ENCODE results near the gene MEF2B.

Gene MEF2B

DNA sequence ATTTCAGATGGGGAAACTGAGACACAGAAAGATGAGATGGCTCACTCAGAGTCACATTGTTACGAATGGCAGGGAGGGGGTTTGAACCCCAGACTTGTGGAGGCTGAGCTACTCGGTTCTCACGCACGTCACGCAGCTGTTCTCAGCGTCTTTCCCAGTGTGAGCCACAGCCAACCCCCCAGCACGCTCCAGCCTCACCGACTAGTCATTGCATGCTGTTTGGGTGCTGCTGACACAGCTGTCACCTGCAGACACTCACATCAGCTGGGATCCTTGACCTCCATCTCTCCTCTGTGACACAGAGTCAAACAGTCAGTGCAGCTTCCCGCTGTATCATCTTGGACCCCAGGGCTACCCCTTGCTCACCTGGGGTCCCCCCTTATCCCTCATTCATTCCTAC, 39.3 kb upstream of the MEF2B start:
- no peaks in the 10 kb centered on the region for H3K36me3 ChIP-seq (ENCODE audit: low read length)

GRCh38 chr19:19207637-19208572, 37.8 kb upstream of the MEF2B start:
- no peak overlapping the region for H3K27ac ChIP-seq (ENCODE audit: low read depth, low read length)
- H2AFZ ChIP-seq (ENCODE audit: low read depth, low read length, severe bottlenecking) = no peak overlapping the region
- H3K4me2 ChIP-seq (ENCODE audit: low read depth, low read length, poor library complexity, severe bottlenecking) = no peak overlapping the region
- no peaks in the 10 kb centered on the region for H4K20me1 ChIP-seq (ENCODE audit: low read depth, low read length)
- no peaks in the 10 kb centered on the region for H3K27me3 ChIP-seq (ENCODE audit: low read length)
- H3F3A ChIP-seq (ENCODE audit: insufficient read depth) = no peaks in the 10 kb centered on the region
- TF ChIP-seq, protein P1, sequence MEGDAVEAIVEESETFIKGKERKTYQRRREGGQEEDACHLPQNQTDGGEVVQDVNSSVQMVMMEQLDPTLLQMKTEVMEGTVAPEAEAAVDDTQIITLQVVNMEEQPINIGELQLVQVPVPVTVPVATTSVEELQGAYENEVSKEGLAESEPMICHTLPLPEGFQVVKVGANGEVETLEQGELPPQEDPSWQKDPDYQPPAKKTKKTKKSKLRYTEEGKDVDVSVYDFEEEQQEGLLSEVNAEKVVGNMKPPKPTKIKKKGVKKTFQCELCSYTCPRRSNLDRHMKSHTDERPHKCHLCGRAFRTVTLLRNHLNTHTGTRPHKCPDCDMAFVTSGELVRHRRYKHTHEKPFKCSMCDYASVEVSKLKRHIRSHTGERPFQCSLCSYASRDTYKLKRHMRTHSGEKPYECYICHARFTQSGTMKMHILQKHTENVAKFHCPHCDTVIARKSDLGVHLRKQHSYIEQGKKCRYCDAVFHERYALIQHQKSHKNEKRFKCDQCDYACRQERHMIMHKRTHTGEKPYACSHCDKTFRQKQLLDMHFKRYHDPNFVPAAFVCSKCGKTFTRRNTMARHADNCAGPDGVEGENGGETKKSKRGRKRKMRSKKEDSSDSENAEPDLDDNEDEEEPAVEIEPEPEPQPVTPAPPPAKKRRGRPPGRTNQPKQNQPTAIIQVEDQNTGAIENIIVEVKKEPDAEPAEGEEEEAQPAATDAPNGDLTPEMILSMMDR (IDR thresholded peaks at IDR 0.05; ENCODE audit: insufficient read depth, low read length, poor library complexity, severe bottlenecking) = no peak
- no peak for TF ChIP-seq EZH2phosphoT487 (conservative IDR thresholded peaks at IDR 0.05; ENCODE audit: low read length)
- H3K79me2 ChIP-seq (ENCODE audit: insufficient read depth, low read length) = peaks cover 2% of the 10 kb centered on the region; the same call in 1 of the 2 replicates
- H3K9me2 ChIP-seq (replicated peaks; ENCODE audit: insufficient read depth, low read length) = no peaks in the 10 kb centered on the region
- no peaks in the 10 kb centered on the region for H3K9me3 ChIP-seq (ENCODE audit: insufficient read depth, low read length)
- H3K4me3 ChIP-seq (ENCODE audit: insufficient read depth, low read length, poor library complexity, severe bottlenecking) = no peak overlapping the region
- H3K9ac ChIP-seq (ENCODE audit: low read length) = no peak overlapping the region
- H3K36me3 ChIP-seq (ENCODE audit: low read length) = no peaks in the 10 kb centered on the region

More for the DNA sequence above, 39.3 kb upstream of the MEF2B start:
- no peaks in the 10 kb centered on the region for H3F3A ChIP-seq (ENCODE audit: insufficient read depth)
- H3K4me2 ChIP-seq (ENCODE audit: low read depth, low read length, poor library complexity, severe bottlenecking) = no peak overlapping the region
- no peak overlapping the region for H3K27ac ChIP-seq (ENCODE audit: low read depth, low read length)
- H3K79me2 ChIP-seq (ENCODE audit: insufficient read depth, low read length) = no peaks in the 10 kb centered on the region
- no peaks in the 10 kb centered on the region for H4K20me1 ChIP-seq (ENCODE audit: low read depth, low read length)
- H3K4me3 ChIP-seq (ENCODE audit: insufficient read depth, low read length, poor library complexity, severe bottlenecking) = no peak overlapping the region
- H3K9ac ChIP-seq (ENCODE audit: low read length) = no peak overlapping the region
- no peaks in the 10 kb centered on the region for H3K9me3 ChIP-seq (ENCODE audit: insufficient read depth, low read length)
- H3K27me3 ChIP-seq (ENCODE audit: low read length) = no peaks in the 10 kb centered on the region
- TF ChIP-seq, protein P1 (IDR thresholded peaks at IDR 0.05; ENCODE audit: insufficient read depth, low read length, poor library complexity, severe bottlenecking) = no peak
- TF ChIP-seq EZH2phosphoT487 (conservative IDR thresholded peaks at IDR 0.05; ENCODE audit: low read length) = no peak
- no peak overlapping the region for H2AFZ ChIP-seq (ENCODE audit: low read depth, low read length, severe bottlenecking)
- H3K9me2 ChIP-seq (replicated peaks; ENCODE audit: insufficient read depth, low read length) = no peaks in the 10 kb centered on the region

- Histone ChIP-seq H3K4me3 (ENCODE audit: insufficient read depth, low read length, poor library complexity, severe bottlenecking) (no peak overlapping the region), H3F3A (ENCODE audit: insufficient read depth) (no peaks in the 10 kb centered on the region), H3K4me2 (ENCODE audit: low read depth, low read length, poor library complexity, severe bottlenecking) (no peak overlapping the region), H2AFZ (ENCODE audit: low read depth, low read length, severe bottlenecking) (no peak overlapping the region), H3K79me2 (ENCODE audit: insufficient read depth, low read length) (peaks cover 12% of the 10 kb centered on the region), H3K9me2 (replicated peaks; ENCODE audit: insufficient read depth, low read length) (no peaks in the 10 kb centered on the region), H3K9me3 (ENCODE audit: insufficient read depth, low read length) (no peaks in the 10 kb centered on the region), H4K20me1 (ENCODE audit: low read depth, low read length) (no peaks in the 10 kb centered on the region), H3K27ac (ENCODE audit: low read depth, low read length) (no peak overlapping the region), H3K9ac (ENCODE audit: low read length) (no peak overlapping the region), H3K36me3 (ENCODE audit: low read length) (no peaks in the 10 kb centered on the region), H3K27me3 (ENCODE audit: low read length) (no peaks in the 10 kb centered on the region)
- TF ChIP-seq EZH2phosphoT487 (conservative IDR thresholded peaks at IDR 0.05; ENCODE audit: low read length) = no peak
- TF ChIP-seq, protein P1 (IDR thresholded peaks at IDR 0.05; ENCODE audit: insufficient read depth, low read length, poor library complexity, severe bottlenecking) = no peak
Observed at GRCh38 chr19:19206938-19207337, 36.9 kb upstream of the MEF2B start.

Data from SU-DHL-6 (cell line).